Measurements from ENCODE around the gene MED13L.

Gene MED13L

GRCh38 chr12:116277467-116278278 is at the start of gene MED13L:
MED13L (minus strand) TSS chr12:116277693; CDS start chr12:116277131, 562 bp downstream.
- DNase-seq (ENCODE audit: extremely low read depth, low read depth), result peak; percentile 68
- TF ChIP-seq, protein P1, sequence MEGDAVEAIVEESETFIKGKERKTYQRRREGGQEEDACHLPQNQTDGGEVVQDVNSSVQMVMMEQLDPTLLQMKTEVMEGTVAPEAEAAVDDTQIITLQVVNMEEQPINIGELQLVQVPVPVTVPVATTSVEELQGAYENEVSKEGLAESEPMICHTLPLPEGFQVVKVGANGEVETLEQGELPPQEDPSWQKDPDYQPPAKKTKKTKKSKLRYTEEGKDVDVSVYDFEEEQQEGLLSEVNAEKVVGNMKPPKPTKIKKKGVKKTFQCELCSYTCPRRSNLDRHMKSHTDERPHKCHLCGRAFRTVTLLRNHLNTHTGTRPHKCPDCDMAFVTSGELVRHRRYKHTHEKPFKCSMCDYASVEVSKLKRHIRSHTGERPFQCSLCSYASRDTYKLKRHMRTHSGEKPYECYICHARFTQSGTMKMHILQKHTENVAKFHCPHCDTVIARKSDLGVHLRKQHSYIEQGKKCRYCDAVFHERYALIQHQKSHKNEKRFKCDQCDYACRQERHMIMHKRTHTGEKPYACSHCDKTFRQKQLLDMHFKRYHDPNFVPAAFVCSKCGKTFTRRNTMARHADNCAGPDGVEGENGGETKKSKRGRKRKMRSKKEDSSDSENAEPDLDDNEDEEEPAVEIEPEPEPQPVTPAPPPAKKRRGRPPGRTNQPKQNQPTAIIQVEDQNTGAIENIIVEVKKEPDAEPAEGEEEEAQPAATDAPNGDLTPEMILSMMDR (IDR thresholded peaks at IDR 0.05; ENCODE audit: low read depth, low read length), result peak; percentile 28

GRCh38 chr12:116325336-116325664 is 47.8 kb upstream of the MED13L start:
- no peak for DNase-seq (ENCODE audit: extremely low read depth, low read depth)

GRCh38 chr12:116324654-116325335 is 47.3 kb upstream of the MED13L start:
- TF ChIP-seq, protein P1 (IDR thresholded peaks at IDR 0.05; ENCODE audit: low read depth, low read length), result no peak
- DNase-seq (ENCODE audit: extremely low read depth, low read depth), result no peak

More at GRCh38 chr12:116325336-116325664, 47.8 kb upstream of the MED13L start:
- TF ChIP-seq, protein P1 (IDR thresholded peaks at IDR 0.05; ENCODE audit: low read depth, low read length), result no peak

DNA sequence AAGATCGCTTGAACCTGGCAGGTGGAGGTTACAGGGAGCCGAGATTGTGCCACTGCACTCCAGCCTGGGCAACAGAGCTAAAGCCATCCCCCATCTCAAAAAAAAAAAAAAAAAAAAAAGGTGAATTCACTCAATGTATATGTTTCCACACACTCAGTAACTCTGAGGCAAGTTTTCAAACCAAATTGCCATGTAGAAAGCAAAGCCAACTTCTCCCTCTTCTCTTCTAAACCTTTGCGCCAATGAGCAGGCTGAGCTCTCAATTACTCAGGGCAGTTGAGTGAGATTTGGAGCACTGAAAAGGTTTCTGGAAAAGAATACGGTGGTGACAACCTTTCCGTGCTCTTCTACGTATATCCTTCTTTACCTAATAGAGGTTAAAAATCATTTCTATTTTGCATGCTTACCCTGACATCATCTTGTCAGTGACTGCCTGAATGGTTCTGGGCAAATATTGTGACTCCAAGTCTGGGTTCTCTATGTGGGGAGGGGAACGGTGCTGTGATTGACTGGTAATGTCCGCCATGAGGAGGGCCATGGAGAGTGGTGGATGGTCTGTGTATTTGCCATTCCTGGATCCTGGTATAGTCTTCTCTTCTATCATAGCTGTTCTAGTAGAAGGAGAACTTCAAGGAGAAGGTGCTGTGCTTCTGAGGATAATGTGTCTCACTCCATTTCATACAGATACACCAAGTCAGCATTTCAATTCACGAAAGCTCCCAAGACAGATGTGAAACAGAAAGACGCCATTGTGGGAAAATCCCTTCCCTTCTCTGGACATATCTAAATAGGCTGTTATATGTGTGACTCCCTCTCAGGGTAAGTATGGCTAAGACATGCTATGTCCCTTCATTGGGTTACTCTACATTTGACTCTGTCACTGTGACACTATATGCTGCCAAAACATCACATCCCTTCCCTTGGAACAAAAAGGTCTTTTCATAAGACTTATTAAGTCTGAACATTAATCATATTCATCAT is 46.2 kb upstream of the MED13L start:
- no peak for DNase-seq (ENCODE audit: extremely low read depth, low read depth)

DNA sequence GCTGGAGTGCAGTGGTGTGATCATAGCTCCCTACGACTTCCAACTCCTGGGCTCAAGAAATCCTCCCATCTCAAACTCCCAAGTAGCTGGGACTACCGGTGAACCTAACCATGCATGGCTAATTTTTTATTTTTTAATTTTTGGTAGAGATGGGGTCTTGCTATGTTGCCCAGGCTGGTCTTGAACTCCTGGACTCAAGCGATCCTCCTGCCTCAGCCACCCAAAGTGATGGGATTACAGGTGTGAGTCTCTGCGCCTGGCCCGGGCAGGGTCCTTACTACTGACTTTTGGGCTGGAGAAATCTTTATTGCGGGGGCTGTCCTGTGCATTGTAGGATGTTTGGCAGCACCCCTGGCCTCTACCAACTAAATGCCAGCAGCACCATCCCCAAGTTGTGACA is 44.4 kb upstream of the MED13L start:
- DNase-seq (ENCODE audit: extremely low read depth, low read depth), result no peak
- TF ChIP-seq, protein P1 (IDR thresholded peaks at IDR 0.05; ENCODE audit: low read depth, low read length), result no peak

More for the DNA sequence above, 46.2 kb upstream of the MED13L start:
- TF ChIP-seq, protein P1 (IDR thresholded peaks at IDR 0.05; ENCODE audit: low read depth, low read length), result no peak

DNA sequence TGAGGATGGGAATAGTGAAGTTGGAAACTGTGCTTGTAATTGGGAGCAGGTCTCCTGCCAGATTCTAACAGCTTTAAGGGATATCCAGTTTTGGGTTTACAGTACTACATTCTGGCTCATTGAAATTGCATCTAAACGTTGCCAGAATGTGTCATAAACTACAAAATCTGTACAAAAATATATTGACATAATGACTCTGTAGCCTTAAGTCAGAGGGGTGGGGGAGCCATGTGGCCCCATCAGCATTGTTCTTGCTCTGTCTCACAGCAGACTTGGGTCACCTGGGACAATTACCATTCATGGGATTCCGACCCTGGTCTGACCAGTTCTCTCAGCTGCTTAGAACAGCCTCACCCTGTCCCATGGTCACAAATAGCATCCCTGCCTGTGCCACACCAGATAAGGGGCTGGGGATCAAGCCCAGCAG is 43.3 kb upstream of the MED13L start:
- no peak for DNase-seq (ENCODE audit: extremely low read depth, low read depth)
- TF ChIP-seq, protein P1 (IDR thresholded peaks at IDR 0.05; ENCODE audit: low read depth, low read length), result no peak
